Mesenchymal stem cell (in vitro differentiated cells and primary cell): ENCODE measurements around the gene SLC6A3.

Source experiments
- DNase-seq: peaks from one replicate; pipeline ENCODE4 v3.0.0-alpha.2; 2013
- H2AFZ ChIP-seq: one replicate; pipeline ENCODE4 v1.6.1; 2013; ENCODE audit warnings: low read depth, mild to moderate bottlenecking, control low read depth, inconsistent platforms, low read length, moderate library complexity
- H2AK5ac ChIP-seq: 2 replicates; pipeline ENCODE4 v1.6.1; 2013; ENCODE audit warnings: low read length, moderate library complexity, mild to moderate bottlenecking, inconsistent platforms; ENCODE audit not compliant: severe bottlenecking
- H2BK120ac ChIP-seq: one replicate; pipeline ENCODE4 v1.6.1; 2013; ENCODE audit warnings: low read depth, mild to moderate bottlenecking, inconsistent platforms, low read length, moderate library complexity
- H2BK12ac ChIP-seq, 2 experiments: one replicate each; pipeline ENCODE4 v1.6.1; 2013; ENCODE audit warnings: inconsistent platforms in 2 of 2, low read length in 2 of 2, mild to moderate bottlenecking in 2 of 2, moderate library complexity in 2 of 2, control low read depth in 1 of 2
- H2BK15ac ChIP-seq: one replicate; pipeline ENCODE4 v1.6.1; 2013; ENCODE audit warnings: mild to moderate bottlenecking, low read depth, inconsistent platforms; ENCODE audit not compliant: poor library complexity, severe bottlenecking
- H2BK5ac ChIP-seq: 2 replicates; pipeline ENCODE4 v1.6.1; 2013; ENCODE audit warnings: low read depth, mild to moderate bottlenecking, low read length, control low read depth, inconsistent platforms; ENCODE audit not compliant: poor library complexity, severe bottlenecking
- H3K14ac ChIP-seq, 2 experiments: one replicate each; pipeline ENCODE4 v1.6.1; 2013; ENCODE audit warnings: inconsistent platforms in 2 of 2, low read length in 2 of 2, control low read depth in 1 of 2, mild to moderate bottlenecking in 1 of 2, moderate library complexity in 1 of 2
- H3K18ac ChIP-seq, 2 experiments: one replicate each; pipeline ENCODE4 v1.6.1; 2013; ENCODE audit warnings: inconsistent platforms in 2 of 2, low read length in 2 of 2, control low read depth in 1 of 2, low read depth in 1 of 2, mild to moderate bottlenecking in 1 of 2
- H3K23ac ChIP-seq, 2 experiments: one replicate each; pipeline ENCODE4 v1.6.1; 2013; ENCODE audit warnings: inconsistent platforms in 2 of 2, low read length in 2 of 2, mild to moderate bottlenecking in 2 of 2, moderate library complexity in 2 of 2, control low read depth in 1 of 2
- H3K27ac ChIP-seq: 2 replicates; pipeline ENCODE4 v1.5.1; 2013; ENCODE audit warnings: mild to moderate bottlenecking, moderate library complexity, low read length, control low read depth, inconsistent platforms; ENCODE audit not compliant: poor library complexity, severe bottlenecking
- H3K27me3 ChIP-seq, 2 experiments: 2 replicates each; pipeline versions ENCODE4 v1.6.1 to v1.7.0; 2013; ENCODE audit warnings: low read length in 2 of 2, mild to moderate bottlenecking in 2 of 2, moderate library complexity in 2 of 2, control low read depth in 1 of 2, inconsistent platforms in 1 of 2; ENCODE audit not compliant: control insufficient read depth in 1 of 2, insufficient read depth in 1 of 2
- H3K36me3 ChIP-seq, 2 experiments: 2 replicates each; pipeline versions ENCODE4 v1.6.1 to v1.7.0; 2013; ENCODE audit warnings: low read length in 2 of 2, control low read depth in 1 of 2, inconsistent platforms in 1 of 2, low read depth in 1 of 2, mild to moderate bottlenecking in 1 of 2; ENCODE audit not compliant: insufficient read depth in 2 of 2, control insufficient read depth in 1 of 2
- H3K4ac ChIP-seq, 2 experiments: one replicate each; pipeline ENCODE4 v1.6.1; 2013; ENCODE audit warnings: inconsistent platforms in 2 of 2, low read length in 2 of 2, mild to moderate bottlenecking in 2 of 2, moderate library complexity in 2 of 2, control low read depth in 1 of 2, low read depth in 1 of 2
- H3K4me1 ChIP-seq: 2 replicates; pipeline ENCODE4 v1.6.1; 2013; ENCODE audit warnings: low read depth, low read length, control low read depth; ENCODE audit not compliant: control insufficient read depth, insufficient read depth
- H3K4me2 ChIP-seq: 2 replicates; pipeline ENCODE4 v1.6.1; 2013; ENCODE audit warnings: low read length, mild to moderate bottlenecking, inconsistent platforms; ENCODE audit not compliant: poor library complexity, severe bottlenecking
- H3K4me3 ChIP-seq, 2 experiments: 2 replicates each; pipeline versions ENCODE4 v1.5.1 to v1.7.0; 2013; ENCODE audit warnings: low read length in 2 of 2, mild to moderate bottlenecking in 2 of 2, control low read depth in 1 of 2, low read depth in 1 of 2; ENCODE audit not compliant: insufficient read depth in 1 of 2
- H3K79me1 ChIP-seq: replicated peaks from 2 replicates; pipeline ENCODE4 v1.6.1; 2013; ENCODE audit warnings: mild to moderate bottlenecking, control low read depth, low read length, inconsistent platforms; ENCODE audit not compliant: poor library complexity, severe bottlenecking
- H3K9ac ChIP-seq: 2 replicates; pipeline ENCODE4 v1.7.0; 2013; ENCODE audit warnings: mild to moderate bottlenecking, low read length, moderate library complexity
- H3K9me3 ChIP-seq: 2 replicates; pipeline ENCODE4 v1.7.0; 2013; ENCODE audit warnings: mild to moderate bottlenecking, low read length; ENCODE audit not compliant: control insufficient read depth
- H4K8ac ChIP-seq: one replicate; pipeline ENCODE4 v1.6.1; 2013; ENCODE audit warnings: inconsistent platforms, mild to moderate bottlenecking, low read length, moderate library complexity
- H4K91ac ChIP-seq: one replicate; pipeline ENCODE4 v1.6.1; 2013; ENCODE audit warnings: mild to moderate bottlenecking, low read length, inconsistent platforms
- WGBS: methylation state at CpG from one replicate; pipeline ENCODE4 v1.1.7; 2013; ENCODE audit warnings: mixed read lengths; 5-methylcytosine and 5-hydroxymethylcytosine counted together

Gene SLC6A3

DNA sequence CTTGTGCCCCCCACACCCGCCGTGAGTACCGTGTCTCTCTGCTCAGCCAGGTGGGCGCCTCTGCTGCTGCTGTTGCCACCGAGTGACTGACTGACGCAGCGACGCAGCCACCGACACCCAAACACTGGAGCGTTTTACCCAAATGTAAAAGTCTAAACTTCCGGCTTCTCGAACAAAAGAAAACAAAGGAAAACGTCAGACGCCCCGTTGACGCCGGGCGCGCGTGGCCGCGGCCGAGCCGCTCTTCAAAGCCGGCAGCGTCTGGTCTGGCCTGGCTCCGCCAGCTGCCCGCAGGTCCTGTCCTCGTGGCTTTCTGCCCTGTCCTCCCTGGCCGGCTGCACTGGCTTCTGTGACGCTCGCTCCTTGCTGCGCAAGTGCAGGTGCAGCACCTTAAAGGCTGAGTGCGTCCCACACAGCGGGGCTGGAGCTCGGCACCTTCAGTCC lies 58.9 kb downstream of the SLC6A3 start:
- peak overlapping the region; percentile 36 for H2AFZ ChIP-seq
- no peak overlapping the region for H3K27ac ChIP-seq
- H2BK120ac ChIP-seq, result no peak overlapping the region
- peaks cover 16% of the 10 kb centered on the region for H3K4me1 ChIP-seq
- peaks cover 6% of the 10 kb centered on the region for H3K9me3 ChIP-seq
- 4% methylated on average over 36 of the region's 36 CpGs for WGBS
- peak overlapping the region in 1 of 2 experiments; percentile 28 for H3K18ac ChIP-seq
- H4K8ac ChIP-seq, result peak overlapping the region; percentile 82
- H3K14ac ChIP-seq, result no peak overlapping the region
- no peak overlapping the region for H2AK5ac ChIP-seq
- no peak overlapping the region for H3K4ac ChIP-seq
- H3K36me3 ChIP-seq, result no peaks in the 10 kb centered on the region
- H4K91ac ChIP-seq, result peak overlapping the region; percentile 25
- no peak overlapping the region for H2BK12ac ChIP-seq
- H3K9ac ChIP-seq, result peak overlapping the region; percentile 83
- peak overlapping the region; percentile 49 to 81 for H3K4me3 ChIP-seq
- H2BK15ac ChIP-seq, result no peak overlapping the region
- H3K79me1 ChIP-seq, result no peaks in the 10 kb centered on the region
- peaks cover 74 to 79% of the 10 kb centered on the region in 2 experiments for H3K27me3 ChIP-seq
- no peak overlapping the region for H2BK5ac ChIP-seq
- H3K23ac ChIP-seq, result no peak overlapping the region
- peak overlapping the region; percentile 85 for H3K4me2 ChIP-seq
- DNase-seq, result peak; percentile 8

DNA sequence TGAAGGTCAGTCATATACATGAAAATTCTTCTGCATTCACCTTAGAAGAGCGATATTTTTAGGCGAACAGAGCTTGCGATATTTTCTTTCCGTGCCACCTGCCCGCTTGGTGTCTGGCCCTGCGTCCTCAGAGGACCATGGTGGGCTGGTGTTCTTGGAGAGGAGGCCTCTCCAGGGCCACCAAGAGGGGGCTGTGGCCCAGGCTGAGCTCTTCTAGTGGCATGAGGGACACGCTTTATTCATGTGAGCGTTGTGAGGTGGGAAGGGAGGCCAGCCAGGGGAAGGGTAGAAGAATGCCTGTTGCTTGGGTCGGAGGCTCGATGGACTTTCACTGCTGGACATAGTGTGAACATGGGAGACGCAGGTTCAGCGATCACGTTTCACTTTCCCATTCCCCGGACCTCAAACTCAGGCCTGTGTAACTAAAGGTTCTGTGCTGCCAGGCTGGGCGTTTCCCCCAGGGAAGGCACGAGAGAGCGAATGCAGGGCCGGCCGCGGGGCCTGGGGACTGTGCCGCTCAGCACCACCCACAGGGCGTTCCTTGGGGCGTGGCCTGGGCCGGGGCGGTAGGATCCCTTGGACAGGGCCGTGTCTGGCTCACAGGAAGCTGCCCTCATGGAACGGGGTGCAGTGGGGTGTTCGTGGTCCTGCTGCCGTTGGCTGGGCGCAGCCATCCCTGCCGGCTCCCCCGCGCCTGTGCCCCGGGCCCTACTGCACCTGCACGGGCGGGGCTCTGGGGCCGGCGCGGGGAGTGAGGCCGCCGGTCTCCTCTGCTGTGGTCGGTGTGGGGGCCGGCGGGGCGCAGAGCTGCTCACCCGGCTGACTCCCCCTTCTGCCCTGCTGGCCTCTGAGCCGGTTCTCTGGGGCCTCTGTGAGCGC lies 59.6 kb downstream of the SLC6A3 start:
- Histone ChIP-seq H2BK5ac (no peak overlapping the region), H4K8ac (peak overlapping the region; percentile 82), H3K79me1 (no peaks in the 10 kb centered on the region), H3K4me3 (peak overlapping the region; percentile 49 to 81), H3K4me1 (peaks cover 17% of the 10 kb centered on the region), H3K27me3 (peaks cover 74 to 79% of the 10 kb centered on the region in 2 experiments), H3K36me3 (no peaks in the 10 kb centered on the region), H3K27ac (no peak overlapping the region), H2AFZ (peak overlapping the region; percentile 20), H3K14ac (no peak overlapping the region), H3K18ac (no peak overlapping the region), H4K91ac (no peak overlapping the region), H2BK15ac (no peak overlapping the region), H3K9ac (peak overlapping the region; percentile 83), H3K9me3 (peaks cover 6% of the 10 kb centered on the region), H3K4ac (no peak overlapping the region), H2BK12ac (no peak overlapping the region), H2AK5ac (no peak overlapping the region), H2BK120ac (no peak overlapping the region), H3K23ac (no peak overlapping the region), H3K4me2 (peak overlapping the region; percentile 85)
- 16% methylated on average over 39 of the region's 48 CpGs for WGBS
- DNase-seq, result peak; percentile 40

- Histone ChIP-seq H4K8ac (no peak overlapping the region), H3K23ac (no peak overlapping the region), H3K18ac (no peak overlapping the region), H2AK5ac (no peak overlapping the region), H2BK12ac (no peak overlapping the region), H3K4me3 (no peak overlapping the region), H3K14ac (no peak overlapping the region), H2BK120ac (no peak overlapping the region), H2BK5ac (no peak overlapping the region), H4K91ac (no peak overlapping the region), H3K4me2 (no peak overlapping the region), H2AFZ (no peak overlapping the region), H3K79me1 (no peaks in the 10 kb centered on the region), H3K9me3 (peaks cover 10% of the 10 kb centered on the region), H3K9ac (no peak overlapping the region), H3K4ac (no peak overlapping the region), H2BK15ac (no peak overlapping the region), H3K27ac (no peak overlapping the region), H3K36me3 (no peaks in the 10 kb centered on the region), H3K4me1 (peaks cover 20% of the 10 kb centered on the region), H3K27me3 (peaks cover 71 to 80% of the 10 kb centered on the region in 2 experiments)
- no peak for DNase-seq
- WGBS, result 87% methylated on average over 4 of the region's 10 CpGs
Measured at GRCh38 chr5:1384521-1384920, 60.7 kb downstream of the SLC6A3 start.

DNA sequence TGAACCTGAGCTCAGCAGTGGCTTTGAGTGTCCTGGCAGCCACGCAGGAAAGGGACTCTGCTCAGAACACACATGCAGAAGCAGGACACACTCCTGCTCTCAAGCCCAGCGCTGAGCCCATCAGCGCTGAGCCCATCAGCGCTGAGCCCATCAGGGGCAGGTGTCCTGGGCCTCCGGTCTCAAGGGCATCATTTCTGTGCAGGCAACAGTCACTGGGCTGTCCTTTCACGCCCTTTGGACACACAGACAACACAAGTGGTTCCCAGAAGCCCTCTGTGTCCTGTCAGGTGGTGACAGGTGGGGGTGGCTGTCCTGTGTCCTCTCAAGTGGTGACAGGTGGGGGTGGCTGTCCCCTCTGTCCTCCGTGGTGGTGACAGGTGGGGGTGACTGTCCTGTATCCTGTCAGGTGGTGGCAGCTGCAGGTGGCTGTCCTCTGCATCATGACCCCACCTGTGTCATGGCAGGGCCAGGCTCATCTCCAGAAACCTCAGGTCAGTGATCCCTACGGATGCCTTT lies 61.3 kb downstream of the SLC6A3 start:
- Histone ChIP-seq H3K27ac (no peak overlapping the region), H3K23ac (no peak overlapping the region), H4K91ac (no peak overlapping the region), H3K4me2 (no peak overlapping the region), H3K4me1 (peaks cover 20% of the 10 kb centered on the region), H3K4ac (no peak overlapping the region), H2BK120ac (no peak overlapping the region), H3K36me3 (no peaks in the 10 kb centered on the region), H3K9ac (no peak overlapping the region), H3K9me3 (peaks cover 10% of the 10 kb centered on the region), H2AK5ac (no peak overlapping the region), H2BK5ac (no peak overlapping the region), H3K18ac (no peak overlapping the region), H2BK12ac (no peak overlapping the region), H3K4me3 (no peak overlapping the region), H2AFZ (no peak overlapping the region), H3K27me3 (peaks cover 70 to 80% of the 10 kb centered on the region in 2 experiments), H3K79me1 (no peaks in the 10 kb centered on the region), H3K14ac (no peak overlapping the region), H4K8ac (no peak overlapping the region), H2BK15ac (no peak overlapping the region)
- DNase-seq, result no peak
- WGBS, result 90% methylated on average over 7 of the region's 8 CpGs
